ENCODE results near the gene NLGN4X.

NLGN4X gene

DNA sequence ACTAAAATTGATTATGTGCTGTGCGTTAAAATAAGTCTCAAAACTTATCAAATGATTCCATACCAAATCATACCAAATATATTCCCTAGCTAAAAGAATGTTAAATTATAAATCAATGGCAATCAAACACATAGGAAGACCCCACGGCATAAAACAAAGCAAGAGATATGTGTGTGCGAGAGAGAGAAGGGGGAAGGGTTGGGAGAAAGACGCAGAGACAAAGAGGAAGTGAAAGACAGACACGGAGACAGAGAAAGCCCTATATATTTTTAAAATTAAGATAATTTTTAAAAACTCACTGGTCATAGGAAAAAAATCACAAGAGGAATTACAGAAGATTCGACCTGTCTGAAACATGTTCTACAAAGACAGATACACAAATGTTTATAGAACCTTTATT is 371.4 kb downstream of the NLGN4X start:
- DNase-seq (ENCODE audit: low spot score), result no peak

DNA sequence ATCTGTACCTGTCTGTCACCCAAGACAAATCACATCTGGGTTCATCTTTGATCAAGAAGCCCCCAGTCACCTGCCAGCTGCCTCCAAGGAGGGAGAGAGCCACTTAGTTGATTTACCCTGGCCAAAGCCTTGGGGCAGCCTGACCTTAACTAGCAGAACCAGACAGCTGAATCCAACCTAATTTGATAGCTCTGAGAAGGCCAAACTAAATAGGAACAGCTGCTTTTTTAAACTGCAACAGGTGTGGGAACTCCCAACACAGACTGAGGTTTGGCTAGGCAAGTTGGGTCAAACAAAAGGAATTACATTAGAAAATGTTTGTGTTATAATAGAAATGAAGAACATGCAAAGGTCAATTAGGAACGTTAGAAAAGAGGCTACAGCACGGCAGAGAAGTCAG is 375.7 kb downstream of the NLGN4X start:
- DNase-seq (ENCODE audit: low spot score), result no peak

DNA sequence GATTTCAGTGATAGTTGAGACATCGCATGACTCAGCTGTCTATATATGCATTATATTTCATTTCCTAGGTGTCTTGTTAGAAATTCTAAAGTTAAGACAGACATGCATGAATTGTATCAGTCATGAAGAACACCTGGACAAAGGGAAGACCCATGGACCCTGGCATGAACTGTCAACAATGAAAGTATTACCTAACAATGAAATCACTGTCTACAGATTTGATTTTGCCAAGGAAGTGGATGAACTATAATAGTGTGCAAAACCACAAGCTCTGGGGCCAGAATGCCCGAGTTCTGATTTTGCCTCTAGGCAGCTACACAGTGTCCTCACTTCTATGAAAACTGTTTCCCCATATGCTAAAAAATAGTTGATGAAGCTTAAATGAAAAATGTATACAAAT is 386.1 kb downstream of the NLGN4X start:
- DNase-seq (ENCODE audit: low spot score), result no peak
